Tibial nerve (tissue), 3 donors: ENCODE results near the gene CALML4.

Experiments
- CTCF ChIP-seq, 5 experiments: fragments of 200-600 bp in 3 of 5; fragments of 450-650 bp in 2 of 5; sonication (generic) in 3 of 5; IDR thresholded peaks; one replicate each; pipeline ENCODE4 v1.5.1; 2016 to 2019; ENCODE audit warnings: antibody characterized with exemption in 5 of 5, mild to moderate bottlenecking in 3 of 5, moderate library complexity in 2 of 5
- POLR2A ChIP-seq, 2 donors: fragments of 450-650 bp; IDR thresholded peaks; one replicate each; pipeline ENCODE4 v1.6.1; 2017; ENCODE audit warnings: antibody characterized with exemption in 2 of 2, mild to moderate bottlenecking in 2 of 2, moderate library complexity in 2 of 2

GRCh38 chr15:68252925-68253534, 47.9 kb upstream of the CALML4 start:
- TF ChIP-seq CTCF (IDR thresholded peaks at IDR 0.05) (peak; percentile 79 to 93 (median 86)), POLR2A (IDR thresholded peaks at IDR 0.05) (no peak)
